ENCODE data around the gene DPP10.
A peak's percentile ranks its signal among the peaks of the same experiment; 100 is the strongest.

The DPP10 gene

DNA sequence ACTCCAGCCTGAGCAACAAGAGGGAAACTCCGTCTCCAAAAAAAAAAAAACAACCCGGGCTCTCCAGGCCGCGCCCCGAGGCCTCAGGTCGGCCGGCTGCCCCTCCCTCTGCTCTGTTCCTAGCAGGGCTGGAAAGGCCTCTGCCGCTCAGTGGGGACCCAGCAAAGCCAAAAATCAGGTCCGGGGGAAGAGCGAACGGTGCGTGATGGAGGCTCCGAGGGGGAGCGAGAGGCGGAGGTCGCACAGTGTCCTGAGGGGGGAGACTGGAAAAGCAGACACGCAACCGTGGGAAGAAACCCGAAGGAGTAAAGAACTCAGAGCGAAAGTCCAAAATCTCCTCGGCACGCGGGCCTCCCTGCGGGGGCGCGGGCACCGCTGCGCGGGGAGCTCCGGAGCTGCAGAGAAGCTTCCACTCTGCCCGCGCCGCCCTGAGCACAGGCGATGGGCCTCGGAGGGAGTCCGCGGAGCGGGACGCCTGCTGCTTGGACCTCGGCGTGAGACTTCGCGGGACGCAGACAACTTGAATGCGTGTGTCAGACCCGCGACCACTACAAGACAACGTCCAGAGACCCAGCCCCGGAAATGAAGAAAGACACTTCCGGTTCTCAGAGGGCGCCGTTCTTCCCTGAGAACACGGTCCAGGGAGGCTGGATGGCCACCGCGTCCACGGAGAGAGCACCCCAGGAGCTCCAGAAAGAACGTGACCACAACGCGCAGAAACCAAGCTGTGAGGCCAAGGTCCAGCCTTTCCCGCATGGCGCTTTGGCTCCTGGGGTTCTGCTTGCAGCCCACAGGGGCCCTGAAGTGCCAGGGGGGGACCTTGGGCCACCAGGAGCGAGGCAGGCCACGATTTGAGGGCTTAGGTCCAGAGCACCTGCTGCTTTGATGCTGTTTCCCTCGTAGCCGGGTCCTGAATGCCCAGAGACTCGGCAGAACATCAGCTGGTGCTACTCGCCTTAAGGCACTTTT, 219.8 kb downstream of the DPP10 start:
- TF ChIP-seq, protein P1, sequence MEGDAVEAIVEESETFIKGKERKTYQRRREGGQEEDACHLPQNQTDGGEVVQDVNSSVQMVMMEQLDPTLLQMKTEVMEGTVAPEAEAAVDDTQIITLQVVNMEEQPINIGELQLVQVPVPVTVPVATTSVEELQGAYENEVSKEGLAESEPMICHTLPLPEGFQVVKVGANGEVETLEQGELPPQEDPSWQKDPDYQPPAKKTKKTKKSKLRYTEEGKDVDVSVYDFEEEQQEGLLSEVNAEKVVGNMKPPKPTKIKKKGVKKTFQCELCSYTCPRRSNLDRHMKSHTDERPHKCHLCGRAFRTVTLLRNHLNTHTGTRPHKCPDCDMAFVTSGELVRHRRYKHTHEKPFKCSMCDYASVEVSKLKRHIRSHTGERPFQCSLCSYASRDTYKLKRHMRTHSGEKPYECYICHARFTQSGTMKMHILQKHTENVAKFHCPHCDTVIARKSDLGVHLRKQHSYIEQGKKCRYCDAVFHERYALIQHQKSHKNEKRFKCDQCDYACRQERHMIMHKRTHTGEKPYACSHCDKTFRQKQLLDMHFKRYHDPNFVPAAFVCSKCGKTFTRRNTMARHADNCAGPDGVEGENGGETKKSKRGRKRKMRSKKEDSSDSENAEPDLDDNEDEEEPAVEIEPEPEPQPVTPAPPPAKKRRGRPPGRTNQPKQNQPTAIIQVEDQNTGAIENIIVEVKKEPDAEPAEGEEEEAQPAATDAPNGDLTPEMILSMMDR (conservative IDR thresholded peaks at IDR 0.05; ENCODE audit: low read depth, low read length) = no peak
- H3K4me3 ChIP-seq (ENCODE audit: low read length) = peak overlapping the region; percentile 54
- no peak for DNase-seq (ENCODE audit: low read depth)

DNA sequence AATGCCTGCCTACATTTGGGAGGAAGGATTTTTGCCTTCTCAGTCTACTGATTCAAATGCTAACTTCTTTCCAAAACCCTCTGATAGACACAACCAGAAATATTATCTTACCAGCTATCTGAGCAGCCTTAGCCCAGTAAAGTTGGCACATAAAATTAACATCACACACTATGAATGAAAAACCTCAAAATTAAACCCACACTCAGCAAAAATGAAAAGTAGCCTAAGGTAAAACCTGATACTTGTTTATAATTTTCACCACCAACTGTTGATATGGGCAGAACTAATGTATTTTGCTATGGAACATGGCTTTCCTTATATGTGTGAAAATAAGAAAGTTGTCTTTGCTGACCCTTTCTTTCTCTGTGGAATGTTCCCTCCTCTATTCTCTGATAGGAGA, 226.0 kb downstream of the DPP10 start:
- no peak for DNase-seq (ENCODE audit: low read depth)
- TF ChIP-seq, protein P1 (conservative IDR thresholded peaks at IDR 0.05; ENCODE audit: low read depth, low read length) = no peak
- H3K4me3 ChIP-seq (ENCODE audit: low read length) = no peak overlapping the region

DNA sequence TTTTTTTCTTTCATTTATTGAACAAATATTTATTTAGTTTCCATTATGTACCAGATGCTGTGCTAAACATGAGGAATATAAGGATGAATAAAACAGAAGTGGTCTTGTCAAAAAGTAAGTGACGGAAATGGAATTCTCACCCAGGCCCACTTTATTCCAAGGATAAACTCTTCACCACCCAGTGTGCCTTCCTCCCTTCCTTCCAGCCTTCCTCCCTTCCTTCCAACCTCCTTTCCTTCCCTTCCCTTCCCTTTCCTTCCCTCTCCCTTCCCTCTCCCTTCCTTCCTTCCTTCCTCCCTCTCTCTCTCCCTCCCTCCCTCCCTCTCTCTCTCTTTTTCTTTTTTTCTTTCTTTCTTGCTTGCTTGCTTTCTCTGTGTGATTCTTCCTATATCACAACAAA, 240.8 kb downstream of the DPP10 start:
- H3K4me3 ChIP-seq (ENCODE audit: low read length) = no peak overlapping the region
- TF ChIP-seq, protein P1 (conservative IDR thresholded peaks at IDR 0.05; ENCODE audit: low read depth, low read length) = no peak
- DNase-seq (ENCODE audit: low read depth) = no peak

DNA sequence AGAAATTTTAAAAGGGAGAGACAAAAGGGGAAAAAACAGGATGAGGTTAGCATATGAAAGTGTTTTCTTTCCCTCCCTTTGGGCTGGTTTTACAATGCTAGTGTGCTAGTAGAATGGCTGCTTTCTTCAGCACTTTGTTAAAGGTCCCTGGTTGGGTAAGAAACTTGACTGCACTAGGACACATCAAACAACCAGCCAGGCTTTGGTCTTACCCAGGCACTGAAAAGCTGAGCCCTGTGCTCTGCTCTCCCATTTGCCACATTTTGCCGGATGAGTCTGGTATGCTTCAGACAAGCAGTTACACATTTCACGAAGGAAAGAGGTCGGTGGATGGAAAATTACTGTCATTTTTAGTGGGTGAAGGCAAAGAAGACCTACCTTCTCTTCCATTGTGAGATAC, 242.0 kb downstream of the DPP10 start:
- TF ChIP-seq, protein P1 (conservative IDR thresholded peaks at IDR 0.05; ENCODE audit: low read depth, low read length) = no peak
- no peak for DNase-seq (ENCODE audit: low read depth)
- H3K4me3 ChIP-seq (ENCODE audit: low read length) = no peak overlapping the region

DNA sequence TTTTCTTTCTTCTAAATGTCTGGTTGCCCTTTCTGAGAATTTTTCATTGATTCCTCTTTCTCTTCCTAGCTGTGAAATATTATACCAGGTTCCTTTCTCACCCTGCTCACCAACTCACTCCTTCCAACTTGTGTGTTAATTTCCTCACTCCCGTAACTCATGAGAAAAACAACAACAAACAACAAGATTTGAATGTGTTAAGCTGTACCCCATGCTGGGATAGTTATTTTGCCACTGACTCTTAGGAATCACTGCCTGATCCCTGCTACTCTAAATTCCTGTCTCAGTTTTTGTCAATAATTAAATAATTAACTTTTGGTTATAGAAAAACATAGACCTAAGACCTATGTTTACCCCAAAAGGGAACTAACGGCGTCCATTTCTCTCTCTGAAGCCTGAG, 242.7 kb downstream of the DPP10 start:
- DNase-seq (ENCODE audit: low read depth) = no peak
- TF ChIP-seq, protein P1 (conservative IDR thresholded peaks at IDR 0.05; ENCODE audit: low read depth, low read length) = no peak
- no peak overlapping the region for H3K4me3 ChIP-seq (ENCODE audit: low read length)

DNA sequence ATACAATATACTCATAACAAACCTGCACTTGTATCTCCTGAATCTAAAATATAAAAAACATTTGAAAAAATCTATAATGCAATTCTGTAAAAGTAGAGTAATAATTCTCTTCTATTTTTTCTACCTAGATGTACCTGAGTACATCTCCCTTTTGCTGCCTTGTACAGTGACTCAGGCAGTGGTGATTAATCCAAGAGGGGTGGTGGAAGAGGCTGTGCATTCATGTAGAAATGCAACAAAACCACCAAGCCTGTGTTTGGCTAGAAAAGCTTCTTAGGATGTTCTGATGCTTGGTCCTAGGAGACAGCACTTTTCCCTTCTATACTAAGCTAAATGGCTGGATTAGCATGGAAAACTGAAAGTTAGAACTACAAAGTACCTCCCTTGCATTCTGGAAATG, 245.8 kb downstream of the DPP10 start:
- H3K4me3 ChIP-seq (ENCODE audit: low read length) = no peak overlapping the region
- DNase-seq (ENCODE audit: low read depth) = no peak
- TF ChIP-seq, protein P1 (conservative IDR thresholded peaks at IDR 0.05; ENCODE audit: low read depth, low read length) = no peak

DNA sequence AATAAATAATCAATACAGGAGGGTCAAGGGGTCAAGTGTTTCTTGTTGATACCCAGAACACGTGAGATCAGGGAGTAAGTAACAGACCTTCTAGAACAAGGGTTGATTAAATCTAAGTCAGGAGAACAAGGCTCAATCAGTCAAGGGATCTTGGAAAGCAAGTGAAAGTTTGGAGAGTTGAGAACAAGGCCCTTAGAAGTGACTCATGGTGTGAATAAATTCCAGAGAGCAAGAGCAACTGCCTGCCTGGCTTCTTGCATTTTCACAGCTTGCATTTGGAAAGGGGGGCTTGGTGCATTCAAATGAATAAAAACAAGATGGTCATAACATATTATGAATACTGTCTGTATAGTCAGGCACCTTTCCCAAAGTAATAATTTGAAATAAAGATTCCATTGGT, 256.1 kb downstream of the DPP10 start:
- DNase-seq (ENCODE audit: low read depth) = no peak
- H3K4me3 ChIP-seq (ENCODE audit: low read length) = no peak overlapping the region
- TF ChIP-seq, protein P1 (conservative IDR thresholded peaks at IDR 0.05; ENCODE audit: low read depth, low read length) = no peak

All from retinal pigment epithelial cell (primary cell).